MM.1S (cell line): ENCODE results near the gene BCKDK.

Experiments
- DNase-seq: peaks from one replicate; pipeline ENCODE4 v3.0.0-alpha.2; 2015
- H2AFZ ChIP-seq: fragments of 300-600 bp; sonication (generic); 2 replicates; pipeline ENCODE4 v1.6.0; 2016; ENCODE audit warnings: antibody characterized with exemption, low read length
- H3F3A ChIP-seq: fragments of 300-600 bp; sonication (generic); 2 replicates; pipeline ENCODE4 v1.6.1; 2016; ENCODE audit warnings: mild to moderate bottlenecking, antibody characterized with exemption, low read length, moderate library complexity, mixed read lengths; ENCODE audit not compliant: insufficient read depth
- H3K27ac ChIP-seq: fragments of 300-600 bp; sonication (generic); 2 replicates; pipeline ENCODE4 v1.5.1; 2016; ENCODE audit warnings: mild to moderate bottlenecking, low read length
- H3K27me3 ChIP-seq: fragments of 300-600 bp; sonication (generic); replicated peaks from 2 replicates; pipeline ENCODE4 v1.6.0; 2016; ENCODE audit warnings: low read length; ENCODE audit not compliant: insufficient read depth
- H3K36me3 ChIP-seq: fragments of 300-600 bp; sonication (generic); replicated peaks from 2 replicates; pipeline ENCODE4 v1.6.1; 2016; ENCODE audit warnings: mild to moderate bottlenecking, low read length, mixed read lengths; ENCODE audit not compliant: insufficient read depth
- H3K4me1 ChIP-seq: fragments of 300-600 bp; sonication (generic); 2 replicates; pipeline ENCODE4 v1.6.1; 2016; ENCODE audit warnings: low read length, mixed read lengths
- H3K4me2 ChIP-seq: fragments of 300-600 bp; sonication (generic); 2 replicates; pipeline ENCODE4 v1.6.0; 2016; ENCODE audit warnings: low read depth, low read length
- H3K4me3 ChIP-seq: fragments of 300-600 bp; sonication (generic); 2 replicates; pipeline ENCODE4 v1.5.1; 2016; ENCODE audit warnings: low read length, mixed read lengths
- H3K79me2 ChIP-seq: fragments of 300-600 bp; sonication (generic); 2 replicates; pipeline ENCODE4 v1.6.1; 2016; ENCODE audit warnings: mixed run types, low read length, mixed read lengths
- H3K9ac ChIP-seq: fragments of 300-600 bp; sonication (generic); 2 replicates; pipeline ENCODE4 v1.6.1; 2016; ENCODE audit warnings: low read length, mixed read lengths
- H3K9me2 ChIP-seq: fragments of 300-600 bp; sonication (generic); replicated peaks from 2 replicates; pipeline ENCODE4 v1.6.1; 2016; ENCODE audit warnings: mild to moderate bottlenecking, low read length, mixed read lengths; ENCODE audit not compliant: insufficient read depth
- H3K9me3 ChIP-seq: fragments of 300-600 bp; sonication (generic); replicated peaks from 2 replicates; pipeline ENCODE4 v1.6.1; 2016; ENCODE audit warnings: mild to moderate bottlenecking, low read length, mixed read lengths; ENCODE audit not compliant: insufficient read depth
- H4K20me1 ChIP-seq: fragments of 300-600 bp; sonication (generic); 2 replicates; pipeline ENCODE4 v1.6.1; 2016; ENCODE audit warnings: mild to moderate bottlenecking, low read length, moderate library complexity, mixed read lengths; ENCODE audit not compliant: insufficient read depth
- EZH2 ChIP-seq: fragments of 300-600 bp; sonication (generic); optimal IDR thresholded peaks from 2 replicates; pipeline ENCODE3; 2017; ENCODE audit warnings: low read depth, mild to moderate bottlenecking, antibody characterized with exemption, low read length, mixed read lengths
- EZH2phosphoT487 ChIP-seq: fragments of 300-600 bp; sonication (generic); IDR thresholded peaks from 2 replicates; pipeline ENCODE4 v1.6.1; 2018; ENCODE audit warnings: antibody characterized with exemption, low read length
- TF ChIP-seq, protein P1 (sequence below): fragments of 300-600 bp; sonication (generic); IDR thresholded peaks from 2 replicates; pipeline ENCODE4 v1.5.1; 2016; ENCODE audit warnings: antibody characterized with exemption, low read length, mixed read lengths

BCKDK gene

DNA sequence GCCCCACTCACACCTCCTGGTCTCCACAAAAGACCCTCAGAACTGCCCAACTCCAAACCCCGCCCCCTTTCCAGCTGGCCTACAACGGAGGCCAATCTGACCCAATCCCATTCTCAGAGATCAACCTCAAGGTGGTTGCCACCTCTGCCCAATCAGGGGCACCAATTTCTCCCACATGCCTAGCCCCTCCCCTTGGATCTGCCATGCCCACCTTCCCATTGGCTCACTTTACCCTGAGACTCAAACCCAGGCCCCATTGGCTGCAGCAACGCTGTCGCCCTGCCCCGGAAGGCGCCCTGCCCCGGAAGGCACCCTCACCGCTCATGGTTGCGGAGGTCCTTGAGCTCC, 44.7 kb upstream of the BCKDK start:
- Histone ChIP-seq H3K79me2 (peaks cover 15% of the 10 kb centered on the region), H3K36me3 (no peaks in the 10 kb centered on the region), H4K20me1 (no peaks in the 10 kb centered on the region; the same call in 1 of the 2 replicates), H2AFZ (no peak overlapping the region), H3F3A (no peaks in the 10 kb centered on the region), H3K9me2 (no peaks in the 10 kb centered on the region), H3K9me3 (no peaks in the 10 kb centered on the region), H3K4me1 (no peaks in the 10 kb centered on the region), H3K27me3 (no peaks in the 10 kb centered on the region), H3K4me2 (no peak overlapping the region), H3K9ac (no peak overlapping the region), H3K4me3 (no peak overlapping the region), H3K27ac (no peak overlapping the region)
- DNase-seq, result no peak
- TF ChIP-seq EZH2, result no peak
- TF ChIP-seq, protein P1, sequence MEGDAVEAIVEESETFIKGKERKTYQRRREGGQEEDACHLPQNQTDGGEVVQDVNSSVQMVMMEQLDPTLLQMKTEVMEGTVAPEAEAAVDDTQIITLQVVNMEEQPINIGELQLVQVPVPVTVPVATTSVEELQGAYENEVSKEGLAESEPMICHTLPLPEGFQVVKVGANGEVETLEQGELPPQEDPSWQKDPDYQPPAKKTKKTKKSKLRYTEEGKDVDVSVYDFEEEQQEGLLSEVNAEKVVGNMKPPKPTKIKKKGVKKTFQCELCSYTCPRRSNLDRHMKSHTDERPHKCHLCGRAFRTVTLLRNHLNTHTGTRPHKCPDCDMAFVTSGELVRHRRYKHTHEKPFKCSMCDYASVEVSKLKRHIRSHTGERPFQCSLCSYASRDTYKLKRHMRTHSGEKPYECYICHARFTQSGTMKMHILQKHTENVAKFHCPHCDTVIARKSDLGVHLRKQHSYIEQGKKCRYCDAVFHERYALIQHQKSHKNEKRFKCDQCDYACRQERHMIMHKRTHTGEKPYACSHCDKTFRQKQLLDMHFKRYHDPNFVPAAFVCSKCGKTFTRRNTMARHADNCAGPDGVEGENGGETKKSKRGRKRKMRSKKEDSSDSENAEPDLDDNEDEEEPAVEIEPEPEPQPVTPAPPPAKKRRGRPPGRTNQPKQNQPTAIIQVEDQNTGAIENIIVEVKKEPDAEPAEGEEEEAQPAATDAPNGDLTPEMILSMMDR, result no peak
- TF ChIP-seq EZH2phosphoT487, result no peak

DNA sequence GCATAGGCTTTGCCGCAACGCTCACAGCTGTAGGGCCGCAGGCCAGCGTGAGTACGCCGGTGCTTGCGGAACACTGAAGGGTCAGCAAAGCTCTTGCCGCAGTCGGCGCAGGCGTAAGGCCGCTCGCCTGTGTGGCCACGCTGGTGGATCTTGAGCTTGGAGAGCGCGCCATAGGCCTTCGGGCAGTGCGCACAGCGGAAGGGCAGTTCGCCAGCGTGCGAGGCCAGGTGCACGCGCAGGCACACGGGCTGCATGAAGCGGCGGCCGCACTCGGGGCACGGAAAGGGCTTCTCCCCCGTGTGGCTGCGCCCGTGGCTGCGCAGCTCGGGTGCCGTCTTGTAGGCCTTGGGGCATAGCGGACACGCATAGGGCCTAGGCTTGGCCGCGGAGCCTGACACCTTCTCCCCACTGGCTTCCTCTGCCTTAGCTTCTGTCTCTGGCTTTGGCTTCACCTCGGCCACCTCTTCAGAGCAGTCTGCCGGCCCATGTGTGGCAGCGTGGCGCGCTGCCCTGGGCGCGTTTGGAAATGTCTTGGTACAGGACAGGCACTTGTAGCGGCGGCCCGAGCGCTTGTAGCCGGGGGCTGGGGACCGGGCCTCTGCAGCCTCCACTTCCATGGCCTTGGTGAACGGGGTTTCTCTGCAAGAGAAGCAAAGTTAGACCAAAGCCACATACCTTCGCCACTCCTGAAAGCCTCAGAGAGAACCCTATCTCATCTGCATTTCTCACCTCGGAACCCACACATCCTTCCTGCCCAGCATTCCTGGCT, 44.2 kb upstream of the BCKDK start:
- TF ChIP-seq EZH2phosphoT487, result no peak
- no peak for TF ChIP-seq EZH2
- TF ChIP-seq, protein P1, result no peak
- H2AFZ ChIP-seq, result no peak overlapping the region
- H3K4me2 ChIP-seq, result no peak overlapping the region
- no peak overlapping the region for H3K9ac ChIP-seq
- H3K27me3 ChIP-seq, result no peaks in the 10 kb centered on the region
- H3K36me3 ChIP-seq, result no peaks in the 10 kb centered on the region
- H3K4me1 ChIP-seq, result no peaks in the 10 kb centered on the region
- H4K20me1 ChIP-seq, result no peaks in the 10 kb centered on the region; the same call in 1 of the 2 replicates
- no peak for DNase-seq
- H3K27ac ChIP-seq, result no peak overlapping the region
- peaks cover 20% of the 10 kb centered on the region for H3K79me2 ChIP-seq
- H3F3A ChIP-seq, result no peaks in the 10 kb centered on the region
- H3K9me2 ChIP-seq, result no peaks in the 10 kb centered on the region
- H3K4me3 ChIP-seq, result no peak overlapping the region
- H3K9me3 ChIP-seq, result no peaks in the 10 kb centered on the region

DNA sequence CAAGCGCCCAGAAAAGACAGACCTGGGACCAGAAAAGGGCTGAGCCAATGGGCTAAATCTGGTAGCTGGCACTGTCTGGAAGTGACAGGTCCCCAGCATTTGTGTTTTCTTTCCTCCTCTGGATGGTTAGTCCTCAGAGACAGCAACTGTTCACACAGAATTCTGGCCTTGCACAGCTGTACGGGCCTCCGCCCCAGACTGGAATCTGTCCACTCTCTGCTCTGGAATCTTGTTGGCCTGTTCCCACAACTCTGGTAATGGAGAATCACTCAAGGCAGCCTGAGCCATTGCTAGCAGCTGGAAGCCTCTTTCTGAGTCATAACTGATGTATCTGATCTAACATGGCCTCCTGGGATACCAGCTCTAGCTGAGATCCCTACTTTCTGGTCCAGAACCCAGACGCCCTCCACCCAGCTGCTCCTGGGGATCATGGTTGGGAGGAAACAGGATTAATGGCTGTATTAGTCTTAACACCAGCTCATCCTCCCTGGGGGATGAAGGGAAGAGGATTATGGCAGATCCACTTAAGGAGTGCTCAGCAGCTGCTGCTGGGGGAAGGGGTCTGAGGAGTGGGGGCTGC, 43.2 kb upstream of the BCKDK start:
- Histone ChIP-seq H3K9me2 (no peaks in the 10 kb centered on the region), H3K9me3 (no peaks in the 10 kb centered on the region), H3K4me2 (no peak overlapping the region), H4K20me1 (no peaks in the 10 kb centered on the region; the same call in 1 of the 2 replicates), H2AFZ (no peak overlapping the region), H3F3A (no peaks in the 10 kb centered on the region), H3K27me3 (no peaks in the 10 kb centered on the region), H3K27ac (no peak overlapping the region), H3K36me3 (no peaks in the 10 kb centered on the region), H3K79me2 (peaks cover 24% of the 10 kb centered on the region), H3K4me3 (no peak overlapping the region), H3K4me1 (no peaks in the 10 kb centered on the region), H3K9ac (no peak overlapping the region)
- no peak for DNase-seq
- TF ChIP-seq EZH2 (no peak), EZH2phosphoT487 (no peak)
- TF ChIP-seq, protein P1, result no peak
